GM21360 (cell line): ENCODE data around the gene PSAP.

Experiments used
- ATAC-seq: cut with Tn5 transposase; IDR thresholded peaks from one replicate; pipeline ENCODE4 v1.9.1; 2021; ENCODE audit warnings: mild to moderate bottlenecking, moderate library complexity; ENCODE audit not compliant: unreplicated experiment

The PSAP gene

GRCh38 chr10:71829896-71830295 is 21.2 kb downstream of the PSAP start:
- ATAC-seq = no peak

- ATAC-seq = no peak
Observed at GRCh38 chr10:71829171-71829570, 21.9 kb downstream of the PSAP start.

- ATAC-seq = no peak
Observed at GRCh38 chr10:71828702-71829101, 22.3 kb downstream of the PSAP start.

- no peak for ATAC-seq
Observed at GRCh38 chr10:71827852-71828251, 23.2 kb downstream of the PSAP start.

- no peak for ATAC-seq
Observed at GRCh38 chr10:71825217-71825616, 25.8 kb downstream of the PSAP start.

- ATAC-seq = no peak
Observed at GRCh38 chr10:71824333-71824732, 26.7 kb downstream of the PSAP start.

- ATAC-seq = no peak
Observed at GRCh38 chr10:71823356-71823755, 27.7 kb downstream of the PSAP start.

- no peak for ATAC-seq
Observed at GRCh38 chr10:71821909-71822763, 28.9 kb downstream of the PSAP start.

GRCh38 chr10:71820966-71821365 is 30.1 kb downstream of the PSAP start:
- no peak for ATAC-seq

- ATAC-seq = no peak
Observed at GRCh38 chr10:71819985-71820384, 31.1 kb downstream of the PSAP start.

- ATAC-seq = no peak
Observed at GRCh38 chr10:71819441-71819861, 31.6 kb downstream of the PSAP start.

GRCh38 chr10:71818674-71819260 is 32.3 kb downstream of the PSAP start:
- ATAC-seq = no peak

- ATAC-seq = no peak
Observed at GRCh38 chr10:71817831-71818655, 33.0 kb downstream of the PSAP start.

GRCh38 chr10:71816936-71817618 is 34.0 kb downstream of the PSAP start:
- ATAC-seq = no peak

- no peak for ATAC-seq
Observed at GRCh38 chr10:71816421-71816851, 34.6 kb downstream of the PSAP start.

- no peak for ATAC-seq
Observed at GRCh38 chr10:71815515-71816130, 35.4 kb downstream of the PSAP start.

GRCh38 chr10:71814922-71815411 is 36.1 kb downstream of the PSAP start:
- ATAC-seq = no peak

GRCh38 chr10:71812913-71813590 is 38.0 kb downstream of the PSAP start:
- no peak for ATAC-seq

GRCh38 chr10:71812016-71812912 is 38.8 kb downstream of the PSAP start:
- ATAC-seq = peak; percentile 67
